GM12873 (cell line): Measurements from ENCODE around the gene ZNF497.

Source experiments
- TF ChIP-seq, protein P1 (sequence below): IDR thresholded peaks from 2 replicates; pipeline ENCODE4 v1.5.1; 2012; ENCODE audit warnings: low read depth, mild to moderate bottlenecking, moderate library complexity, low read length, control low read depth; ENCODE audit not compliant: insufficient read depth; ENCODE audit errors: missing control alignments

ZNF497 gene

GRCh38 chr19:58400916-58401839 lies 38.6 kb upstream of the ZNF497 start:
- TF ChIP-seq, protein P1, sequence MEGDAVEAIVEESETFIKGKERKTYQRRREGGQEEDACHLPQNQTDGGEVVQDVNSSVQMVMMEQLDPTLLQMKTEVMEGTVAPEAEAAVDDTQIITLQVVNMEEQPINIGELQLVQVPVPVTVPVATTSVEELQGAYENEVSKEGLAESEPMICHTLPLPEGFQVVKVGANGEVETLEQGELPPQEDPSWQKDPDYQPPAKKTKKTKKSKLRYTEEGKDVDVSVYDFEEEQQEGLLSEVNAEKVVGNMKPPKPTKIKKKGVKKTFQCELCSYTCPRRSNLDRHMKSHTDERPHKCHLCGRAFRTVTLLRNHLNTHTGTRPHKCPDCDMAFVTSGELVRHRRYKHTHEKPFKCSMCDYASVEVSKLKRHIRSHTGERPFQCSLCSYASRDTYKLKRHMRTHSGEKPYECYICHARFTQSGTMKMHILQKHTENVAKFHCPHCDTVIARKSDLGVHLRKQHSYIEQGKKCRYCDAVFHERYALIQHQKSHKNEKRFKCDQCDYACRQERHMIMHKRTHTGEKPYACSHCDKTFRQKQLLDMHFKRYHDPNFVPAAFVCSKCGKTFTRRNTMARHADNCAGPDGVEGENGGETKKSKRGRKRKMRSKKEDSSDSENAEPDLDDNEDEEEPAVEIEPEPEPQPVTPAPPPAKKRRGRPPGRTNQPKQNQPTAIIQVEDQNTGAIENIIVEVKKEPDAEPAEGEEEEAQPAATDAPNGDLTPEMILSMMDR, result peak; percentile 9

- TF ChIP-seq, protein P1, result no peak
These were observed 37.9 kb upstream of the ZNF497 start for GRCh38 chr19:58400316-58400915.

DNA sequence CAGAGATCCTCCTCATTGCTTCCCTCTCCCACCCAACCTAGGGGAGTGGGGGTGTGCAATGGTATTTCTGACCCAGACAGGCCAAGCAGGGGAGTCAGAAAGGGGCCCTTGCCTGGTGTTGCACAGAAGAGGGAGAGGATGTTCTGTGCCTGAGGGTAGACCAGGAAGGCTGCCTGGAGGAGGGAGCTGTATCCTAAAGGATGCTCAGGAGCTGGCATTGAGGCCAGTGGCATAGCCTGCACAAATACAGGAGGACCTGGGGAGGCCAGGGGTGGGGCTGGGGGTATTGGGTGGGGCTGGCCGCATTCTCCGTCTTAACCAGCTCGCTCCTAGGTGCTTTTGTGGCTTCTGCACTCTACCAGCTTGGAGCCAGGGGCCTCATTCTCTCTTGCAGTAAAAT lies 37.4 kb upstream of the ZNF497 start:
- TF ChIP-seq, protein P1, result no peak

- TF ChIP-seq, protein P1, result no peak
These were observed 36.0 kb upstream of the ZNF497 start for GRCh38 chr19:58398545-58398944.

- TF ChIP-seq, protein P1, result no peak
These were observed 35.5 kb upstream of the ZNF497 start for GRCh38 chr19:58398087-58398486.

DNA sequence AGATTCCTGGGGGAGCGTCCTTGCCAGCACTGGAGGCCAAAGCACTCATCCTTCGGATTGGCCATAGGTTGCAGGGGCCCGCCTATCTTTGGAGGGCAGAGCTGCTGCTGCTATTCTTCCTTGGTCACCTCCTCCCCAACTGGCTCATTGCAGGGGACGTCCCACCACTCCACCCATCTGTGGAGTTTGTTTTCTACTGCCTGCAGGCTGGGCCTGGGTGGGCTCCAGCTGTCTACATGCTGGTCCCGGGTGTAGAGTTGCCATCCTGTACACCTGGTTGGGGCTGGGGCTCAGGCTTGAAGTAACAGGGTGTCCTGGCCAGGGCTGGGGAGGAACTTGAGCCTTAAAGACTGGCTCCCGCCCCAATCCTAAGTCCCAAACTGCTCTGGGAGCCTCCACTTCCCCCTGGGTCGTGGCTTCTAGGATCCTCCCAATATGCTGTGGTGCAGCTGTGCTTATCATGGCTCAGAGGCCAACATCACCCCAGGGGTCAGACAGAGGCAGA lies 35.0 kb upstream of the ZNF497 start:
- TF ChIP-seq, protein P1, result no peak

DNA sequence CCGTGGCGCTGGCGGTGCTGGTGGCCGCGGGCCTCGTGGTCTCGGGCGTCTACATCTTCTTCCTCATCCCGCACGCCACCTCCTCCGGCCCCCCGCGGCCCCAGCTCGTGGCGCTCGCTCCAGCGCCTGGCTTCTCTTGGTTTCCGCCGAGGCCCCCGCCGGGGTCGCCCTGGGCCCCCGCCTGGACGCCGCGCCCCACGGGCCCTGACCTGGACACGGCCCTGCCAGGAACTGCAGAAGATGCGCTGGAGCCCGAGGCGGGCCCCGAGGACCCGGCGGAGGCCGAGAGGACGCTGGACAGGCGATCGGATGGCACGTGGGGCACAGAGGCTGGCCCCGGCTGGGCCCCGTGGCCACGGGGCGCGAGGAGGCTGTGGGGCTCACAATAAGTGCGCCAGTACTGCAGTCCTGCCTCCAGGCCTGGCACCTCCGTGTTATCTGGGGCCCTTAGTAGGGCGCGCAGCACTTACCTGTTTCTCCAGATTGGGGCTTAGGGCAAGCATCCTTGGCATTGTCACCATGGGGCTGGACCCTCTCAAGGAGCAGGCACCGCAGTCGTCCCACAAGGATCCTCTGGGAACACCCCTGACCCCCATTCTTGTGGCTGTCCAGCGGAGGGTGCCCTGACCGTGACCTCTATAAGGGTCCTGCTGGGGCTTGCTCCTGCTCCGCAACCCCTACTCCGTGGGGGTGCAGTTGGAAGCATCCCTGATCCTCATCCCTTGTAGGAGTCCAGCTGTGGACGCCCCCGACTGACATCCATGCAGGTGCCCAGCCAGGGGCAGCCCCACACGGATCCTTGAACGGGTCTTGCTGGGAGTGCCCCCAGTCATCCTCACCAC lies 34.4 kb upstream of the ZNF497 start:
- TF ChIP-seq, protein P1, result no peak
